GM10248 (cell line): ENCODE data around the gene FAM81A.

ENCODE experiments used
- CTCF ChIA-PET: fragments of 300-600 bp; sonication (Branson Sonifier 250); formaldehyde crosslinking; extraction: SDS; loops from one replicate; lab custom pipeline; 2021; ENCODE audit warnings: antibody characterized with exemption; lab: Yijun Ruan, JAX
- POLR2A ChIA-PET: fragments of 350-650 bp; sonication (Branson Sonifier 250); formaldehyde crosslinking; extraction: SDS; loops from one replicate; lab custom pipeline; 2020; ENCODE audit warnings: antibody characterized with exemption; lab: Yijun Ruan, JAX
- DNase-seq: peaks from one replicate; pipeline ENCODE4 v3.0.0; 2012; ENCODE audit errors: extremely low spot score
- CTCF ChIP-seq: IDR thresholded peaks from 2 replicates; pipeline ENCODE4 v1.5.1; 2012; ENCODE audit warnings: mild to moderate bottlenecking, low read depth; ENCODE audit errors: extremely low read depth, missing control alignments, control extremely low read depth

The FAM81A gene

GRCh38 chr15:59550956-59551355, 113.0 kb downstream of the FAM81A start:
- ChIA-PET POLR2A (no interaction called here), CTCF (interaction anchor here (1.2 to 1.4 kb wide), 2 partner anchors 14 to 28 kb away, joined by 3 read pairs; no protein-coding TSS in a partner anchor)
- no peak for DNase-seq
- TF ChIP-seq CTCF: no peak

GRCh38 chr15:59553879-59554735, 116.1 kb downstream of the FAM81A start:
- DNase-seq: no peak
- ChIA-PET POLR2A (no interaction called here), CTCF (interaction anchor here (1.4 to 1.8 kb wide), 2 partner anchors 21 kb away, joined by 4 read pairs; no protein-coding TSS in a partner anchor)
- no peak for TF ChIP-seq CTCF

DNA sequence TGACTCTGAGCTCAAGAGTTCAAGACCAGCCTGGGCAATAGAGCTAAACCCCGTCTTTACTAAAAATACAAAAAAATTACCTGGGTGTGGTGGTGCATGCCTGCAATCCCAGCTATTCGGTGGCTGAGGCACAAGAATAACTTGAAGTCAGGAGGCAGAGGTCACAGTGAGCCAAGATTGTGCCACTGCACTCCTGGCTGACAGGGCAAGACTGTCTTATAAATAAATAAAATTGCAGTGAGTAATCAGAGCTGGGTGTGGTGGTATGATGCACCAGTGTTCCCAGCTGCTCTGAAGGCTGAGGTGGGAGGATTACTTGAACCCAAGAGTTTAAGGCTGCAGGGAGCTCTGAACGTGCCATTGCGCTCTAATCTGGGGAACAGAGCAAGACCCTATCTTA, 117.7 kb downstream of the FAM81A start:
- DNase-seq: no peak
- TF ChIP-seq CTCF: no peak
- ChIA-PET POLR2A (no interaction called here), CTCF (interaction anchor here (1.4 to 2.7 kb wide), 3 partner anchors 19 to 27 kb away, joined by 4 to 8 read pairs (median 6); no protein-coding TSS in a partner anchor)

- ChIA-PET POLR2A (no interaction called here), CTCF (interaction anchor here (2.3 to 2.7 kb wide), 2 partner anchors 24 to 27 kb away, joined by 6 to 8 read pairs; no protein-coding TSS in a partner anchor)
- TF ChIP-seq CTCF: no peak
- DNase-seq: no peak
Observed at GRCh38 chr15:59556380-59556779, 118.4 kb downstream of the FAM81A start.

DNA sequence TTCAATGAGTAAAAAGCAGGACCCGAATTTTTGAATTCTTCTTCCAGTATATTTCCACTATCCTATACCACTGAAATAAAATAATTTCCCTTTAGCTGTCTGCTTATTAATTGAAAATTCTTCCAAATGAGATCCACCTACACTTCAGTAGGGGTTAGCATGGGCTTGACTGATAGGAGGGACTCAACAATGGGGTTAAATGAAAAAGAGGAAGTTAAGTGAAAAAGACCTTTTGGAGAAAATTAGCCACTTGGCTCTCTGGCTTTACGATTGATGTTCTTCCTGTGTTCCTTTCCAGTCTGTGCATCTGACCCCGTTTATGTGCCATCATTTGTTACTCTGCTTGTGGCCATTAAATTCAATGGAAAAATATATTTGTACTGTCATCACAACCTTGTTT, 119.6 kb downstream of the FAM81A start:
- no peak for TF ChIP-seq CTCF
- CTCF ChIA-PET: interaction anchor here (2.7 kb wide), 1 partner anchor 29 kb away, joined by 8 read pairs; no protein-coding TSS in a partner anchor
- POLR2A ChIA-PET: no interaction called here
- DNase-seq: no peak

DNA sequence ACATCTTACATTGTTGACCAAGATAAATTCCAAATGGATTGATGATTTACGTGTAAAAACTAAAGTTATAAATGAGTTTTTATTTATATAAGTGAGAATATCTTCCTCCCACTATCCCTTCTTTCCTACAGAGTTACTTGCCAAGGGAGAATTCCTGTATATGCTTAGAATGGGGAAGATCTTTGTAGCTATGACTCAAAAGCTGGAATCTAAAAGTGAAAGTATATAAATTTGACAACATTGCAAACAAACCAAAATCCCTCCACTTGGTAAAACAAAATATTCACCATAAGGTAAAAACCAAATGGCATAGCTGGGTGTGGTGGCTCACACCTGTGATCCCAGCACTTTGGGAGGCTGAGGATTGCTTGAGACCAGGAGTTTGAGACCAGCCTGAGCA, 120.9 kb downstream of the FAM81A start:
- DNase-seq: no peak
- POLR2A ChIA-PET: interaction anchor here (0.7 kb wide), 1 partner anchor 12 kb away, joined by 3 read pairs; no protein-coding TSS in a partner anchor
- no peak for TF ChIP-seq CTCF
- CTCF ChIA-PET: interaction anchor here (1.0 to 1.5 kb wide), 7 partner anchors 10 to 99 kb away, joined by 3 to 7 read pairs (median 3); partner anchors contain the start of gene GTF2A2
